HepG2 (cell line): ENCODE results near the gene SCGB1C1. TPM values are rescaled to one million over a fixed set of nuclear protein-coding genes. Genes with fewer than 3 reads are reported as not detected.
A peak's percentile ranks its signal among the peaks of the same experiment; 100 is the strongest.

Experiments used
- ATAC-seq: fragments of 200-7000 bp; cut with Tn5 transposase; 3 replicates; pipeline ENCODE4 v1.9.1; 2020; ENCODE audit warnings: mild to moderate bottlenecking, moderate library complexity
- BruUV-seq: library from RNA; stranded (reverse); fragments of 400-500 nt; replicated peaks from 2 replicates; lab custom pipeline; 2021; lab: Mats Ljungman, UMichigan
- CTCF ChIA-PET: fragments of 300-600 bp; formaldehyde crosslinking; extraction: SDS; loops from one replicate; lab custom pipeline; 2021; ENCODE audit warnings: low total read pairs, inconsistent platforms, low intra/inter-chr PET ratio; lab: Yijun Ruan, JAX
- POLR2A ChIA-PET: fragments of 350-600 bp; sonication (Branson Sonifier 250); formaldehyde crosslinking; loops from one replicate; lab custom pipeline; 2020; ENCODE audit warnings: antibody characterized with exemption, inconsistent platforms; lab: Yijun Ruan, JAX
- DNase-seq: peaks from one replicate; pipeline ENCODE4 v3.0.0-alpha.2; 2015; ENCODE audit warnings: low spot score
- FAIRE-seq: peaks from 3 replicates; lab custom pipeline; 2011; peaks lifted over from hg19 to GRCh38; lab: Jason Lieb, UNC
- H2AFZ ChIP-seq: one replicate; pipeline ENCODE4 v1.6.1; 2011; ENCODE audit warnings: low read length, inconsistent platforms
- H3K27ac ChIP-seq: fragments of 300-600 bp; 3 replicates; pipeline ENCODE4 v1.8.0; 2011; ENCODE audit warnings: mixed run types, mild to moderate bottlenecking, mixed read lengths, low read length, inconsistent platforms; ENCODE audit not compliant: insufficient read depth; ENCODE audit errors: extremely low read length
- H3K27me3 ChIP-seq, 2 experiments: fragments of 200-600 bp in 1 of 2; 2 replicates in 1 of 2; 3 replicates in 1 of 2; pipeline versions ENCODE4 v1.6.0 to v1.8.0; 2011; ENCODE audit warnings: low read length in 2 of 2, mild to moderate bottlenecking in 2 of 2, moderate library complexity in 2 of 2, inconsistent platforms in 1 of 2; ENCODE audit not compliant: insufficient read depth in 2 of 2, control insufficient read depth in 1 of 2
- H3K36me3 ChIP-seq, 2 experiments: fragments of 200-600 bp in 1 of 2; replicated peaks in 1 of 2; 2 replicates in 1 of 2; 3 replicates in 1 of 2; pipeline versions ENCODE4 v1.5.1 to v1.8.0; 2011; ENCODE audit warnings: low read length in 2 of 2, inconsistent platforms in 1 of 2; ENCODE audit not compliant: insufficient read depth in 2 of 2, control insufficient read depth in 1 of 2
- H3K4me1 ChIP-seq: 2 replicates; pipeline ENCODE4 v1.5.1; 2012; ENCODE audit warnings: low read length, inconsistent platforms; ENCODE audit not compliant: insufficient read depth
- H3K4me2 ChIP-seq: 2 replicates; pipeline ENCODE4 v1.6.0; 2011; ENCODE audit warnings: low read depth, low read length, inconsistent platforms
- H3K4me3 ChIP-seq, 3 experiments: fragments of 200-600 bp in 1 of 3; sonication (generic), shearing (Covaris generic) in 1 of 3; replicated peaks in 1 of 3; 2 replicates each; pipeline ENCODE4 v1.5.1; 2011 to 2016; ENCODE audit warnings: low read length in 3 of 3, inconsistent platforms in 2 of 3, low read depth in 2 of 3, mild to moderate bottlenecking in 2 of 3, control low read depth in 1 of 3, mixed read lengths in 1 of 3; ENCODE audit not compliant: insufficient read depth in 1 of 3
- H3K79me2 ChIP-seq: one replicate; pipeline ENCODE4 v1.6.1; 2011; ENCODE audit warnings: low read length, inconsistent platforms; ENCODE audit not compliant: insufficient read depth
- H3K9ac ChIP-seq: 2 replicates; pipeline ENCODE4 v1.6.0; 2011; ENCODE audit warnings: mild to moderate bottlenecking, low read depth, low read length, inconsistent platforms; ENCODE audit not compliant: insufficient read depth
- H3K9me3 ChIP-seq: 2 replicates; pipeline ENCODE4 v1.5.1; 2012; ENCODE audit warnings: mild to moderate bottlenecking, low read length
- H4K20me1 ChIP-seq: 2 replicates; pipeline ENCODE4 v1.6.0; 2011; ENCODE audit warnings: inconsistent platforms, mild to moderate bottlenecking, low read length, moderate library complexity; ENCODE audit not compliant: insufficient read depth
- ATF2 ChIP-seq: sonication (generic); formaldehyde crosslinking; IDR thresholded peaks from 2 replicates; pipeline ENCODE4 v1.4.0; 2020; ENCODE audit warnings: missing genetic modification reagents
- CEBPG ChIP-seq: IDR thresholded peaks from 2 replicates; pipeline ENCODE4 v1.6.1; 2016
- GTF2F1 ChIP-seq: fragments of 150-350 bp; IDR thresholded peaks from 2 replicates; pipeline ENCODE4 v1.6.1; 2014; ENCODE audit warnings: low read length
- HNF4A ChIP-seq: sonication (generic); formaldehyde crosslinking; IDR thresholded peaks from 2 replicates; pipeline ENCODE4 v1.4.0; 2020; ENCODE audit warnings: missing genetic modification reagents
- MLLT10 ChIP-seq: sonication (generic); formaldehyde crosslinking; IDR thresholded peaks from 2 replicates; pipeline ENCODE4 v1.4.0; 2020; ENCODE audit warnings: missing genetic modification reagents
- RCOR2 ChIP-seq: IDR thresholded peaks from 2 replicates; pipeline ENCODE4 v1.6.1; 2016; ENCODE audit warnings: missing biosample characterization, missing genetic modification reagents
- SALL1 ChIP-seq: sonication (generic); formaldehyde crosslinking; IDR thresholded peaks from 2 replicates; pipeline ENCODE4 v1.8.0; 2022; ENCODE audit warnings: mild to moderate bottlenecking, missing genetic modification reagents
- SAP130 ChIP-seq: IDR thresholded peaks from 2 replicates; pipeline ENCODE4 v1.6.1; 2016; ENCODE audit warnings: low read depth
- SNAPC5 ChIP-seq: sonication (generic); formaldehyde crosslinking; IDR thresholded peaks from 2 replicates; pipeline ENCODE4 v1.8.1; 2023; ENCODE audit warnings: mild to moderate bottlenecking, missing genetic modification reagents, borderline replicate concordance
- ZFYVE20 ChIP-seq: sonication (generic); formaldehyde crosslinking; IDR thresholded peaks from 2 replicates; pipeline ENCODE4 v1.8.0; 2023; ENCODE audit warnings: low read depth, mild to moderate bottlenecking, moderate library complexity, missing genetic modification reagents, borderline replicate concordance
- ZMYM2 ChIP-seq: sonication (generic); formaldehyde crosslinking; IDR thresholded peaks from 2 replicates; pipeline ENCODE4 v1.8.0; 2022; ENCODE audit warnings: mild to moderate bottlenecking, missing genetic modification reagents
- ZNF138 ChIP-seq: sonication (generic); formaldehyde crosslinking; IDR thresholded peaks from 2 replicates; pipeline ENCODE4 v1.5.0; 2020; ENCODE audit warnings: mild to moderate bottlenecking, low read depth, missing genetic modification reagents
- ZNF143 ChIP-seq: sonication (generic); formaldehyde crosslinking; IDR thresholded peaks from 2 replicates; pipeline ENCODE4 v1.4.0; 2020; ENCODE audit warnings: missing genetic modification reagents
- ZNF678 ChIP-seq: sonication (generic); formaldehyde crosslinking; IDR thresholded peaks from 2 replicates; pipeline ENCODE4 v1.4.0; 2020; ENCODE audit warnings: mild to moderate bottlenecking, missing genetic modification reagents
- ZNF724P ChIP-seq: sonication (generic); formaldehyde crosslinking; IDR thresholded peaks from 2 replicates; pipeline ENCODE4 v1.8.0; 2022; ENCODE audit warnings: missing genetic modification reagents, borderline replicate concordance
- WGBS: methylation state at CpG from one replicate; pipeline ENCODE4 v1.1.6; 2017; ENCODE audit warnings: low lambda C conversion rate; 5-methylcytosine and 5-hydroxymethylcytosine counted together
- in situ Hi-C: cut with HindIII; loops from 2 replicates; pipeline ENCODE4 v1.10.0; 2017; ENCODE audit warnings: low pct_unique_long_range_greater_than_20kb; ENCODE audit not compliant: extremely low pct_ligation_motif_present
- intact Hi-C: fragments of 100-400 bp; cut with micrococcal nuclease; formaldehyde crosslinking; loops from one replicate; pipeline ENCODE4 v1.10.0; 2022; ENCODE audit not compliant: unreplicated experiment
- polyA plus RNA-seq, 8 experiments: library from polyadenylated mRNA; depleted of rRNA in 3 of 8; stranded (reverse) in 7 of 8; unstranded in 1 of 8; fragments of >200 nt; fragmentation: Illumina TruSeq in 4 of 8; extraction: Trizol in 4 of 8; gene quantifications; 2 replicates each; pipeline versions ENCODE4 v1.2.1 to v1.2.3, GENCODE V29; 2011 to 2016; ENCODE audit warnings: low read depth in 4 of 8, missing spikeins in 1 of 8, mixed read lengths in 1 of 8; ENCODE audit not compliant: insufficient read depth in 1 of 8
- total RNA-seq, 5 experiments: library from RNA; depleted of rRNA; stranded (reverse); fragments of >200 nt; fragmentation: Illumina TruSeq; extraction: Trizol; gene quantifications; 2 replicates each; pipeline ENCODE4 v1.2.3, GENCODE V29; 2016; ENCODE audit warnings: low read depth in 1 of 5

SCGB1C1 gene
- total and polyA plus RNA-seq, 2 of the 13 experiments (the other 11 are each of a cell fraction or from before 2014, with no cell fraction given): not detected

GRCh38 chr11:235180-235579, 42.3 kb downstream of the SCGB1C1 start:
- in situ Hi-C loops (no loop called here), intact Hi-C loops (no loop called here)
- H3K36me3 ChIP-seq: peaks cover under 1 to 8% of the 10 kb centered on the region in 2 experiments; a peak in 2 of 5 replicates
- H3K27me3 ChIP-seq: no peaks in the 10 kb centered on the region; a peak in 1 of 5 replicates
- no peak overlapping the region for H2AFZ ChIP-seq
- no peaks in the 10 kb centered on the region for H3K9me3 ChIP-seq
- H3K9ac ChIP-seq: peak overlapping the region; percentile 91
- POLR2A ChIA-PET: interaction anchor here (0.8 to 3.1 kb wide), 7 partner anchors 19 to 180 kb away, joined by 3 to 20 read pairs (median 4); partner anchors contain the start of genes BET1L, RIC8A and SIGIRR
- DNase-seq: no peak
- peak overlapping the region; percentile 95 for H3K27ac ChIP-seq
- H3K4me3 ChIP-seq: peak overlapping the region; percentile 64 to 91 (median 73)
- CTCF ChIA-PET: no interaction called here
- H3K79me2 ChIP-seq: peaks cover 27% of the 10 kb centered on the region
- no peaks in the 10 kb centered on the region for H4K20me1 ChIP-seq
- H3K4me1 ChIP-seq: peaks cover 34% of the 10 kb centered on the region
- no peak for TF ChIP-seq ZNF138 (CRISPR knock-in tag)
- TF ChIP-seq RCOR2 (CRISPR knock-in tag): no peak
- TF ChIP-seq SNAPC5 (CRISPR knock-in tag): no peak
- no peak for TF ChIP-seq MLLT10 (CRISPR knock-in tag)
- TF ChIP-seq ZMYM2 (CRISPR knock-in tag): 0 out of 2 replicates have a peak, but pooled peaks have one; percentile 51
- no peak for TF ChIP-seq ZNF143 (CRISPR knock-in tag)
- TF ChIP-seq SALL1 (CRISPR knock-in tag): 0 out of 2 replicates have a peak, but pooled peaks have one; percentile 23
- TF ChIP-seq CEBPG (CRISPR knock-in tag): peak; percentile 25; the same call in 1 of the 2 replicates
- peak; percentile 32; the same call in 1 of the 2 replicates for TF ChIP-seq HNF4A
- no peak for FAIRE-seq
- WGBS: 11% methylated on average over 8 of the region's 8 CpGs
- peak overlapping the region; percentile 71 for H3K4me2 ChIP-seq
- BruUV-seq: TSS peak; percentile 78
- no peak for ATAC-seq

- BruUV-seq: no TSS peak
- peaks cover 27% of the 10 kb centered on the region for H3K79me2 ChIP-seq
- no peak for TF ChIP-seq GTF2F1
- TF ChIP-seq SAP130: peak; percentile 21; the same call in 1 of the 2 replicates
- no peak for TF ChIP-seq ZNF678 (CRISPR knock-in tag)
- peak; percentile 15; the same call in 1 of the 2 replicates for TF ChIP-seq ATF2 (CRISPR knock-in tag)
- TF ChIP-seq ZNF724P: 0 out of 2 replicates have a peak, but pooled peaks have one; percentile 26
- TF ChIP-seq ZFYVE20 (CRISPR knock-in tag): 0 out of 2 replicates have a peak, but pooled peaks have one; percentile 74
- TF ChIP-seq, all 625 proteins: peak for 4
- H3K4me1 ChIP-seq: peaks cover 34% of the 10 kb centered on the region
- peak overlapping the region; percentile 91 for H3K9ac ChIP-seq
- in situ Hi-C loops: no loop called here
- peak; percentile 28 for ATAC-seq
- H2AFZ ChIP-seq: peak overlapping the region; percentile 7
- no peaks in the 10 kb centered on the region for H4K20me1 ChIP-seq
- H3K27ac ChIP-seq: peak overlapping the region; percentile 95
- ChIA-PET POLR2A (interaction anchor here (0.8 to 3.1 kb wide), 6 partner anchors 19 to 73 kb away, joined by 3 to 20 read pairs (median 4); partner anchors contain the start of genes BET1L and RIC8A), CTCF (no interaction called here)
- no peaks in the 10 kb centered on the region for H3K9me3 ChIP-seq
- peak overlapping the region; percentile 71 for H3K4me2 ChIP-seq
- H3K27me3 ChIP-seq: no peaks in the 10 kb centered on the region; a peak in 1 of 5 replicates
- intact Hi-C loops: no loop called here
- peak; percentile 32 for FAIRE-seq
- WGBS: 2% methylated on average over 13 of the region's 13 CpGs
- H3K4me3 ChIP-seq: peak overlapping the region; percentile 64 to 91 (median 73)
- DNase-seq: no peak
- peaks cover 1 to 11% of the 10 kb centered on the region in 2 experiments; a peak in 3 of 5 replicates for H3K36me3 ChIP-seq
These were observed 42.7 kb downstream of the SCGB1C1 start for GRCh38 chr11:235609-235996.
